K562 (cell line): ENCODE measurements around the gene ASPRV1. TPM values are rescaled to one million over a fixed set of nuclear protein-coding genes. Genes with fewer than 3 reads are reported as not detected.

Source experiments
- ATAC-seq: fragments of 200-7000 bp; cut with Tn5 transposase; 3 replicates; pipeline ENCODE4 v1.9.1; 2020; ENCODE audit warnings: moderate library complexity
- BruUV-seq: library from RNA; stranded (reverse); fragments of 400-500 nt; replicated peaks from 2 replicates; lab custom pipeline; 2021; lab: Mats Ljungman, UMichigan
- CTCF ChIA-PET: fragments of 300-600 bp; formaldehyde crosslinking; extraction: SDS; loops from one replicate; lab custom pipeline; 2021; ENCODE audit warnings: low intra/inter-chr PET ratio; lab: Yijun Ruan, JAX
- POLR2A ChIA-PET: fragments of 300-600, 350-650 bp; sonication (Branson Sonifier 250); formaldehyde crosslinking; extraction: SDS; loops from one replicate; lab custom pipeline; 2021; ENCODE audit warnings: antibody characterized with exemption, inconsistent platforms; lab: Yijun Ruan, JAX
- DNase-seq, 4 experiments: peaks; one replicate each; pipeline versions ENCODE4 v3.0.0 to v3.0.0-alpha.2; 2011 to 2018; ENCODE audit warnings: low spot score in 3 of 4, mixed read lengths in 3 of 4; ENCODE audit errors: extremely low read depth in 1 of 4
- FAIRE-seq: peaks from 2 replicates; lab custom pipeline; 2011; peaks lifted over from hg19 to GRCh38; lab: Jason Lieb, UNC
- H2AFZ ChIP-seq: 2 replicates; pipeline ENCODE4 v1.6.0; 2011; ENCODE audit warnings: low read depth, low read length, control low read depth, inconsistent platforms
- H3K27ac ChIP-seq: fragments of 200-600 bp; 3 replicates; pipeline ENCODE4 v1.8.0; 2011; ENCODE audit warnings: low read depth, mild to moderate bottlenecking, control low read depth, inconsistent platforms, low read length, moderate library complexity, mixed read lengths; ENCODE audit errors: extremely low read depth
- H3K27me3 ChIP-seq, 2 experiments: fragments of 300-600 bp in 1 of 2; 2 replicates in 1 of 2; 3 replicates in 1 of 2; pipeline versions ENCODE4 v1.6.0 to v1.8.0; 2011; ENCODE audit warnings: inconsistent platforms in 2 of 2, low read length in 2 of 2, mild to moderate bottlenecking in 1 of 2, mixed read lengths in 1 of 2, moderate library complexity in 1 of 2; ENCODE audit not compliant: control insufficient read depth in 2 of 2, insufficient read depth in 2 of 2
- H3K36me3 ChIP-seq: fragments of 300-600 bp; 3 replicates; pipeline ENCODE4 v1.8.0; 2011; ENCODE audit warnings: mild to moderate bottlenecking, low read length, inconsistent platforms; ENCODE audit not compliant: control insufficient read depth, insufficient read depth
- H3K4me1 ChIP-seq, 2 experiments: fragments of 200-600 bp in 1 of 2; replicated peaks in 1 of 2; 2 replicates in 1 of 2; 3 replicates in 1 of 2; pipeline versions ENCODE4 v1.5.1 to v1.8.0; 2011; ENCODE audit warnings: inconsistent platforms in 2 of 2, low read length in 2 of 2, mild to moderate bottlenecking in 1 of 2, mixed read lengths in 1 of 2, moderate library complexity in 1 of 2; ENCODE audit not compliant: control insufficient read depth in 2 of 2, insufficient read depth in 2 of 2
- H3K4me2 ChIP-seq: 2 replicates; pipeline ENCODE4 v1.6.1; 2011; ENCODE audit warnings: low read length, control low read depth, inconsistent platforms, mixed read lengths; ENCODE audit not compliant: insufficient read depth
- H3K4me3 ChIP-seq: fragments of 200-600 bp; sonication (generic), shearing (Covaris generic); 2 replicates; pipeline ENCODE4 v1.5.1; 2016; ENCODE audit warnings: control low read depth, inconsistent platforms
- H3K79me2 ChIP-seq: fragments of 200-600 bp; 3 replicates; pipeline ENCODE4 v1.8.0; 2011; ENCODE audit warnings: low read length, inconsistent platforms; ENCODE audit not compliant: control insufficient read depth, insufficient read depth
- H3K9ac ChIP-seq, 2 experiments: 2 replicates each; pipeline versions ENCODE4 v1.6.0 to v1.6.1; 2011; ENCODE audit warnings: low read depth in 2 of 2, low read length in 2 of 2, control low read depth in 1 of 2, inconsistent platforms in 1 of 2, mild to moderate bottlenecking in 1 of 2, mixed read lengths in 1 of 2; ENCODE audit not compliant: insufficient read depth in 1 of 2
- H3K9me1 ChIP-seq: one replicate; pipeline ENCODE4 v1.6.0; 2011; ENCODE audit warnings: inconsistent platforms, mild to moderate bottlenecking, low read length, moderate library complexity; ENCODE audit not compliant: control insufficient read depth, insufficient read depth
- H3K9me3 ChIP-seq: replicated peaks from 2 replicates; pipeline ENCODE4 v1.5.1; 2011; ENCODE audit warnings: low read depth, low read length, inconsistent platforms; ENCODE audit not compliant: control insufficient read depth, insufficient read depth
- H4K20me1 ChIP-seq: replicated peaks from 2 replicates; pipeline ENCODE4 v1.6.1; 2011; ENCODE audit warnings: low read length, inconsistent platforms, mixed read lengths; ENCODE audit not compliant: control insufficient read depth, insufficient read depth
- CREM ChIP-seq: IDR thresholded peaks from 2 replicates; pipeline ENCODE4 v1.6.1; 2014; ENCODE audit warnings: antibody characterized with exemption, low read depth
- HDGF ChIP-seq: fragments of 450-650 bp; IDR thresholded peaks from 2 replicates; pipeline ENCODE4 v1.6.1; 2016
- HOXB6 ChIP-seq: fragments of 250-450 bp; sonication (Bioruptor Pico); IDR thresholded peaks from 2 replicates; pipeline ENCODE4 v1.5.1; 2022; ENCODE audit warnings: mild to moderate bottlenecking, borderline replicate concordance
- NR2C2 ChIP-seq, 2 experiments: fragments of 200-800 bp in 1 of 2; sonication (Bioruptor generic) in 1 of 2; sonication (generic) in 1 of 2; formaldehyde crosslinking in 1 of 2; IDR thresholded peaks; 2 replicates each; pipeline versions ENCODE4 v1.6.1 to v1.8.0; 2016 to 2022; ENCODE audit warnings: mild to moderate bottlenecking in 1 of 2, missing compliant biosample characterization in 1 of 2, missing genetic modification characterization in 1 of 2, missing genetic modification reagents in 1 of 2
- OTX1 ChIP-seq: fragments of 450-650 bp; formaldehyde crosslinking; IDR thresholded peaks from 2 replicates; pipeline ENCODE4 v1.4.0; 2022; ENCODE audit warnings: mild to moderate bottlenecking
- SMAD3 ChIP-seq: fragments of 450-650 bp; formaldehyde crosslinking; conservative IDR thresholded peaks from 2 replicates; pipeline ENCODE4 v1.4.0; 2020; ENCODE audit warnings: mild to moderate bottlenecking
- STAT5A ChIP-seq: IDR thresholded peaks from 2 replicates; pipeline ENCODE4 v1.6.1; 2012; ENCODE audit warnings: low read length, inconsistent platforms, borderline replicate concordance
- ZNF583 ChIP-seq: fragments of 250-450 bp; sonication (Bioruptor Pico); IDR thresholded peaks from 2 replicates; pipeline ENCODE4 v1.4.0; 2020
- WGBS: fragments of 100-300 bp; shearing (Covaris generic); methylation state at CpG from one replicate; pipeline ENCODE4 v1.1.6; 2016; ENCODE audit warnings: low coverage, mixed read lengths; ENCODE audit not compliant: insufficient coverage; ENCODE audit errors: missing lambda C conversion rate; 5-methylcytosine and 5-hydroxymethylcytosine counted together
- in situ Hi-C: fragments of 300-500 bp; cut with MboI; formaldehyde crosslinking; loops from 4 replicates; pipeline ENCODE4 v1.15.0; 2018; ENCODE audit warnings: inconsistent platforms, mixed read lengths
- intact Hi-C: fragments of 100-400 bp; cut with micrococcal nuclease; formaldehyde crosslinking; loops from 2 replicates; pipeline ENCODE4 v1.14.2; 2022
- polyA plus RNA-seq, 8 experiments: library from polyadenylated mRNA; depleted of rRNA in 4 of 8; stranded (reverse) in 5 of 8; unstranded in 3 of 8; fragments of >200 nt; fragmentation: Nextera tagmentation in 2 of 8; fragmentation: Illumina TruSeq in 1 of 8; extraction: Ambion mirVana in 2 of 8; extraction: Trizol in 1 of 8; gene quantifications; 2 replicates each; pipeline versions ENCODE4 v1.2.1 to v1.2.3, GENCODE V29; 2011 to 2014; ENCODE audit warnings: inconsistent platforms in 1 of 8, missing spikeins in 1 of 8
- total RNA-seq, 7 experiments: library from RNA; depleted of rRNA in 6 of 7; stranded (reverse); fragments of >200 nt in 6 of 7; fragmentation: Illumina TruSeq in 2 of 7; extraction: Trizol in 2 of 7; gene quantifications; 2 replicates each; pipeline versions ENCODE4 v1.2.1 to v1.2.3, GENCODE V29; 2011 to 2021; ENCODE audit warnings: low replicate concordance in 1 of 7

Gene ASPRV1
- total and polyA plus RNA-seq, 9 of the 15 experiments (the other 6 are each of a cell fraction or from before 2014, with no cell fraction given), result 0.17 to 0.72 (median 0.47) TPM; not detected in 1

DNA sequence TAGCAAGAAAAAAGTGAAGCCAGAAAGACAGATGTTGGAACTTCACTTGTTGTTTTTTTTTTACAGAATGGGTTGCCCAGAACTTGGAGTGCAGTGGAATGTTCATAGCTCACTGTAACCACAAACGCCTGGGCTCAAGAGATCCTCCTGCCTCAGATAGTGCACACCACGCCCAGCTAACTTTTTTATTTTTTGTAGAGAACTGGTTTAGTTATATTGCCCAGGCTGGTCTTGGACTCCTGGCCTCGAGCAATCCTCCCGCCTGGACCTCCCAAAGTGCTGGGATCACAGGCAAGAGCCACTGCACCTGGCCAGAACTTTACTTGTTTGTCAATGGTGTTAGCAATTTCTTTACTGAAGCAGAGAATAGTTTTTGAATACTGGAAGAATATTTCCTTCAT, 11.9 kb upstream of the ASPRV1 start (continued):
- TF ChIP-seq STAT5A (peak; percentile 58; the same call in 1 of the 2 replicates), CREM (0 out of 2 replicates have a peak, but pooled peaks have one; percentile 19), HOXB6 (no peak), HDGF (peak; percentile 37; the same call in 1 of the 2 replicates), NR2C2 (CRISPR knock-in tag; IDR thresholded peaks at IDR 0.05) (no peak), NR2C2 (tag; IDR thresholded peaks at IDR 0.05) (0 out of 2 replicates have a peak, but pooled peaks have one; percentile 19)

DNA sequence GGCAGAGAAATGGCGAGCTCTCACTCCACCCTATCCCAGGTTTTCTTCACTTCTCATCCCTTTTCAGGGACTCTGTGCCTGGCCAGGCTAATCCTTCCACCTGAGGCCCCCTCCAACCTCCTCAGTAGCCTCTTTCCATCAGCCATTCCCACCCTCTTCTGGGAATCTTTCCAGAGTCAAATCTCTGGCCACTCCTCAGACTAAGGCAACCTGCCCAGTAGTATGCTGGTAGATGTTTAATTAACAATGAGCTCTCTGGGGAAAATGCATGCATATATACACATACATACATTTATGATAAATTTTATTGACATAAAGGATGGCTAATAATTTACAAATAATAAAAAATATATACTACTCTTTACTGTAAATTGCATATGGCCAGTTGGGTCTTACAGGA, 11.4 kb upstream of the ASPRV1 start:
- CTCF ChIA-PET, result no interaction called here
- WGBS, result 93% methylated on average over 1 of the region's 1 CpG
- Histone ChIP-seq H3K9me3 (no peaks in the 10 kb centered on the region), H3K9me1 (peaks cover 3% of the 10 kb centered on the region), H3K9ac (peak overlapping the region in 1 of 2 experiments; percentile 77; a peak in 1 of 4 replicates), H3K79me2 (no peaks in the 10 kb centered on the region), H3K4me3 (no peak overlapping the region), H3K4me1 (peaks cover 53 to 55% of the 10 kb centered on the region in 2 experiments), H3K4me2 (peak overlapping the region; percentile 37; the same call in 1 of the 2 replicates), H3K36me3 (no peaks in the 10 kb centered on the region), H4K20me1 (no peaks in the 10 kb centered on the region; the same call in 1 of the 2 replicates), H3K27me3 (no peaks in the 10 kb centered on the region), H2AFZ (0 out of 2 replicates have a peak overlapping the region, but pooled peaks have one; percentile 3), H3K27ac (peak overlapping the region; percentile 35)
- intact Hi-C loops (no loop called here), in situ Hi-C loops (no loop called here)
- no TSS peak for BruUV-seq
- TF ChIP-seq SMAD3 (CRISPR knock-in tag) (no peak), ZNF583 (CRISPR knock-in tag) (peak; percentile 11; the same call in 1 of the 2 replicates), OTX1 (CRISPR knock-in tag) (0 out of 2 replicates have a peak, but pooled peaks have one; percentile 47)
- DNase-seq (no peak), ATAC-seq (no peak), FAIRE-seq (no peak)
- POLR2A ChIA-PET, result interaction anchor here (1.0 to 1.3 kb wide), 5 partner anchors 13 to 115 kb away, joined by 3 to 11 read pairs (median 3); no protein-coding TSS in a partner anchor
